ENCODE data around the gene CD180.
A peak's percentile ranks its signal among the peaks of the same experiment; 100 is the strongest.

Gene CD180

GRCh38 chr5:67233075-67233474 is 36.5 kb upstream of the CD180 start:
- H3K4me3 ChIP-seq (ENCODE audit: low read depth, low read length), result no peak overlapping the region
- no peaks in the 10 kb centered on the region; the same call in 1 of the 2 replicates for H3K9me3 ChIP-seq
- peaks cover 30% of the 10 kb centered on the region for H3K4me1 ChIP-seq
- peak; percentile 31 for DNase-seq
- H3K27me3 ChIP-seq, result no peaks in the 10 kb centered on the region
- no peak for TF ChIP-seq CTCF (IDR thresholded peaks at IDR 0.05; ENCODE audit: low read depth, low read length)
- H3K36me3 ChIP-seq, result no peaks in the 10 kb centered on the region

- no peaks in the 10 kb centered on the region for H3K4me1 ChIP-seq
- no peak for TF ChIP-seq CTCF (IDR thresholded peaks at IDR 0.05; ENCODE audit: low read depth, low read length)
- DNase-seq, result no peak
- no peaks in the 10 kb centered on the region for H3K36me3 ChIP-seq
- no peak overlapping the region for H3K4me3 ChIP-seq (ENCODE audit: low read depth, low read length)
- H3K27me3 ChIP-seq, result no peaks in the 10 kb centered on the region
- no peaks in the 10 kb centered on the region for H3K9me3 ChIP-seq
These were observed 26.6 kb upstream of the CD180 start for GRCh38 chr5:67223211-67223610.

- Histone ChIP-seq H3K9me3 (no peaks in the 10 kb centered on the region), H3K36me3 (no peaks in the 10 kb centered on the region), H3K4me3 (ENCODE audit: low read depth, low read length) (no peak overlapping the region), H3K27me3 (no peaks in the 10 kb centered on the region), H3K4me1 (no peaks in the 10 kb centered on the region)
- TF ChIP-seq CTCF (IDR thresholded peaks at IDR 0.05; ENCODE audit: low read depth, low read length), result no peak
- no peak for DNase-seq
These were observed 25.8 kb upstream of the CD180 start for GRCh38 chr5:67222243-67223025.

- Histone ChIP-seq H3K9me3 (no peaks in the 10 kb centered on the region), H3K4me3 (ENCODE audit: low read depth, low read length) (no peak overlapping the region), H3K4me1 (peaks cover 3% of the 10 kb centered on the region), H3K27me3 (no peaks in the 10 kb centered on the region), H3K36me3 (no peaks in the 10 kb centered on the region)
- no peak for DNase-seq
- TF ChIP-seq CTCF (IDR thresholded peaks at IDR 0.05; ENCODE audit: low read depth, low read length), result no peak
These were observed 25.1 kb upstream of the CD180 start for GRCh38 chr5:67221487-67222242.

GRCh38 chr5:67216564-67216963 is 20.0 kb upstream of the CD180 start:
- no peak for TF ChIP-seq CTCF (IDR thresholded peaks at IDR 0.05; ENCODE audit: low read depth, low read length)
- H3K4me3 ChIP-seq (ENCODE audit: low read depth, low read length), result no peak overlapping the region; the same call in 1 of the 2 replicates
- no peaks in the 10 kb centered on the region for H3K27me3 ChIP-seq
- DNase-seq, result no peak
- no peaks in the 10 kb centered on the region for H3K36me3 ChIP-seq
- H3K9me3 ChIP-seq, result no peaks in the 10 kb centered on the region
- H3K4me1 ChIP-seq, result peaks cover 20% of the 10 kb centered on the region

All from BE2C (cell line).